Measurements from ENCODE around the gene GARRE1. TPM values are rescaled to one million over a fixed set of nuclear protein-coding genes. Genes with fewer than 3 reads are reported as not detected.

The GARRE1 gene
- total RNA-seq, 6 experiments from 2014 or later: 8.1 to 19.4 (median 9.5) TPM

- H3K27me3 ChIP-seq: no peaks in the 10 kb centered on the region
- ATAC-seq (no peak), DNase-seq (no peak)
- TF ChIP-seq CTCF (IDR thresholded peaks at IDR 0.05) (no peak), POLR2A (IDR thresholded peaks at IDR 0.05) (no peak)
- no peak overlapping the region for H3K4me3 ChIP-seq
- H3K27ac ChIP-seq: no peak overlapping the region
- no peaks in the 10 kb centered on the region for H3K36me3 ChIP-seq
- intact Hi-C loops (cut with DNase I): no loop called here
- WGBS (ENCODE audit: insufficient coverage, low coverage, low lambda C conversion rate, missing lambda C conversion rate): 76% methylated on average over 3 of the region's 3 CpGs
- H3K9me3 ChIP-seq: no peaks in the 10 kb centered on the region
- peaks cover 0 to 35% (median 15%) of the 10 kb centered on the region in 4 donors for H3K4me1 ChIP-seq
Observed at GRCh38 chr19:34259367-34260095, 5.2 kb downstream of the GARRE1 start.

GRCh38 chr19:34260771-34261173 is 6.4 kb downstream of the GARRE1 start:
- 55% methylated on average over 4 of the region's 6 CpGs for WGBS (ENCODE audit: insufficient coverage, low coverage, low lambda C conversion rate, missing lambda C conversion rate)
- DNase-seq: no peak

GRCh38 chr19:34261334-34262109 is 7.2 kb downstream of the GARRE1 start:
- no peaks in the 10 kb centered on the region for H3K9me3 ChIP-seq
- H3K4me1 ChIP-seq: peaks cover 0 to 28% (median 10%) of the 10 kb centered on the region in 4 donors
- ATAC-seq (no peak), DNase-seq (no peak)
- H3K4me3 ChIP-seq: no peak overlapping the region
- no peaks in the 10 kb centered on the region for H3K36me3 ChIP-seq
- no peak for TF ChIP-seq POLR2A (IDR thresholded peaks at IDR 0.05)
- no peak for TF ChIP-seq CTCF (IDR thresholded peaks at IDR 0.05)
- H3K27ac ChIP-seq: no peak overlapping the region
- intact Hi-C loops (cut with DNase I): no loop called here
- H3K27me3 ChIP-seq: no peaks in the 10 kb centered on the region
- 68% methylated on average over 4 of the region's 6 CpGs for WGBS (ENCODE audit: insufficient coverage, low coverage, low lambda C conversion rate, missing lambda C conversion rate)

More at GRCh38 chr19:34260771-34261173, 6.4 kb downstream of the GARRE1 start:
- no peaks in the 10 kb centered on the region for H3K27me3 ChIP-seq
- H3K9me3 ChIP-seq: no peaks in the 10 kb centered on the region
- no peak overlapping the region for H3K4me3 ChIP-seq
- H3K4me1 ChIP-seq: peaks cover 0 to 35% (median 13%) of the 10 kb centered on the region in 4 donors
- TF ChIP-seq CTCF (IDR thresholded peaks at IDR 0.05) (no peak), POLR2A (IDR thresholded peaks at IDR 0.05) (no peak)
- ATAC-seq: no peak
- no peaks in the 10 kb centered on the region for H3K36me3 ChIP-seq
- intact Hi-C loops (cut with DNase I): no loop called here
- no peak overlapping the region for H3K27ac ChIP-seq

GRCh38 chr19:34263745-34264237 is 9.4 kb downstream of the GARRE1 start:
- no peak overlapping the region for H3K4me3 ChIP-seq
- WGBS (ENCODE audit: insufficient coverage, low coverage, low lambda C conversion rate, missing lambda C conversion rate): 72% methylated on average over 8 of the region's 8 CpGs
- TF ChIP-seq CTCF (IDR thresholded peaks at IDR 0.05) (peak in 1 of 4 donors; percentile 8), POLR2A (IDR thresholded peaks at IDR 0.05) (no peak)
- H3K27ac ChIP-seq: no peak overlapping the region
- H3K27me3 ChIP-seq: no peaks in the 10 kb centered on the region
- H3K9me3 ChIP-seq: no peaks in the 10 kb centered on the region
- DNase-seq (no peak), ATAC-seq (peak; percentile 79 to 89 (median 88))
- H3K4me1 ChIP-seq: peaks cover 0 to 20% (median 4%) of the 10 kb centered on the region in 4 donors
- intact Hi-C loops (cut with DNase I): no loop called here
- H3K36me3 ChIP-seq: no peaks in the 10 kb centered on the region

Measured in right lobe of liver (tissue), 6 donors.